Skin of body (tissue), 2 donors: ENCODE measurements around the gene SH3RF3. TPM values are rescaled to one million over a fixed set of nuclear protein-coding genes. Genes with fewer than 3 reads are reported as not detected.
A peak's percentile ranks its signal among the peaks of the same experiment; 100 is the strongest.

Source experiments
- DNase-seq: peaks from one replicate; lab custom pipeline; 2025; lab: John Stamatoyannopoulos, UW
- total RNA-seq: library from RNA; depleted of rRNA; stranded (reverse); fragments of >200 nt; gene quantifications from one replicate; pipeline ENCODE4 v1.2.3, GENCODE V29; 2014

The SH3RF3 gene
- total RNA-seq, 1 donor from 2014 or later: 3.8 TPM

GRCh38 chr2:109138449-109138848 is 9.4 kb downstream of the SH3RF3 start:
- no peak for DNase-seq

GRCh38 chr2:109139002-109139401 is 10.0 kb downstream of the SH3RF3 start:
- DNase-seq: no peak

DNA sequence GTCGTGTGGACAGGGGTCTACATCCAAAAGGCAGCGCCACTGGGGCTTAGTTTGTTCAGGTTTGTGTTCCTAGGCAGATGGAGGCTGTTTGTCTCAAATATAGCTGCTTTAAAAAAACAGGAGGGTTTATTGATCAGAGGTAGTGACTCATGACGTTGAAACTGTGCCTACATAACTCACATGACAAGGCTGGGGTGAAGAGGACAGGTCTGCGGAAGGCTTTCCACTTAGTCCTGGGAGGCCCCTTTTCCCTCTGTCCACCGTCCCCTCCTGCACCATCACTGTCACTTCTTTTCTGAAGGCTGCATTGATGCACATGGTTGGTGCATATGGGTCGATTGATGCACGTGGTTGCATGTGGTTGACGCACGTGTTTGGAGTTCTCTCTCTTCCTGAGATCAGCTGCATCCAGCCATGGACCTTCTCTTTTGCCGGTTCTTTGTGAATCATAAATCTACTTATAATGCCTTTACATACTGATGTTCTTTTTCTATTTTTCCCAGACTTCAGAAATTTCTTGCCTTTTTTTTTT is 10.9 kb downstream of the SH3RF3 start:
- no peak for DNase-seq

- DNase-seq: no peak
These were observed 12.1 kb downstream of the SH3RF3 start for GRCh38 chr2:109141006-109141600.

GRCh38 chr2:109141727-109142283 is 12.8 kb downstream of the SH3RF3 start:
- no peak for DNase-seq

DNA sequence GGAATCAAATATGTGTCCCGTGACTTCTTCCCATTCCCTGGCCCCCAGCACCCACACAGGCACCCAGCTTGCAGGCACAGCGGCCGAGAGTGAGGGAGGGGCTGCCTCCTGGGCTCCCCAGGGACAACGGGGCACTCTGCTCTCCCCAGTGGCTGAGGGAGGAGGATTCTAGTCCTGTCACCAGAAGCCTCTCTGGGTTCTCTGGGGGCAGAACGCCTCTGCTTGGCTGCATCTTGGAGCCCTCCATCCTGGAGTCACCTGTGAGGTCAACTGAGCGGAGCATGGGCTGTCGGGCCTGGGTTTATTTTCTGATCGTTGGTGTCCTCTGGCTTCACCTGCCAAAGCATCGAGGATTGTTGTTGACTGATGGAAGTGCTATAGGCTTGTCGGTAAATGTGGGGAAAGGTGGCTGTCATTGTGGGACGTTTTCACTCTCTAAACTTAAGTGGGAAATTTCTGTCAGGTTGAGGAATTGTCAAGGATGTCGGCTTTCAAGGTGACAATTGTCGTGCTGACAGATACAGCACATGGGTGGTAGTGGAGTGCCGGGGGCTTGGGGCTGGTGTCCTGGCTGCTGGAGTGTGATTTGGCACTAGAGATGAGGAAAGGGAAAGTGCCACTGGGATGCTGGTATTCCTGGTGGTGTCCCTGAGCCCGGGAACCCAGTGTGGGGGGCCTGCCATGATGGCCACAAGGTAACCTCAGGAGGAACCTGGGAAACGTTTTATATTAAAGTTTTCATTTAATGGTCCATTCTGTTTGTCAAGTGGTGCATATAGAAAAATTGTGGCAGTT is 13.6 kb downstream of the SH3RF3 start:
- DNase-seq: no peak

GRCh38 chr2:109143214-109144187 is 14.5 kb downstream of the SH3RF3 start:
- DNase-seq: no peak

DNA sequence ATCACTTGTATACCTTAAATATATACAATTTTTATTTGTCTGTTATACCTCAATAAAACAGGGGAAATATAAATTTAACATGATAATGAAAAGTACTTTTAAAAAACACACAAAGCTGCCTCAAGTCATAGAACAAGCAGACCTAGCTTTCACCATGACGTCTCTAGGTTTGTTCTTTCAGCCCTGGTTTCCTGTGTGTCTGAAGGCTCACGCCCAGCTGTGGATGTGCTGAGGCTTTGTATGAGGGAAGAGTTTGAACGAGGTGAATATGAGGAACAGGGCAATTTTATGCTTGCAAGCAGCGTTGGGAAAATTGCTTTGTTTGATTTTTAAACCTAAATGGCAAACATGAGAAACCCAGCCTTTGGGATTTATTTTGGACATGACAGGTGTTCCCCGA is 15.3 kb downstream of the SH3RF3 start:
- DNase-seq: no peak

DNA sequence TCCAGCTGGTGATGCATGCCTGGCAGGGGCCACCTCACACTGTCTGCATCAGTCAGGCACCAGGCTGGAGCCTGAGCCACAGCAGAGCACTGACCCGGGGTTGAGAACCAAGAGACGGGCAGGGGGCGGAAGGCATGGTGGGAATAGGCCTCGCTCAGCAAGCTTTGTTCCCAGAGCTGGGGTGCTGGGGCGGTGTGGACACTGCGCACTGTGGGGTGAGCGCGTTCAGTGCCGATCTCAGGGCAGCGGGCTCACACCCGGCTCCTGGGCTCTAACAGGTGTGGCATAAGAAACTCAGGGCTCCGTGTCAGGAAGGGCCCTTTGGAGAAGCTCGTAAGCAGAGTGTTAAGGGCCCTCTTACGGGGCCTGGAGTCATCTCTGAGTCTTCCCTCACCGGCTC is 15.7 kb downstream of the SH3RF3 start:
- no peak for DNase-seq

- no peak for DNase-seq
These were observed 16.3 kb downstream of the SH3RF3 start for GRCh38 chr2:109145286-109145685.

- no peak for DNase-seq
These were observed 18.4 kb downstream of the SH3RF3 start for GRCh38 chr2:109147405-109147804.

DNA sequence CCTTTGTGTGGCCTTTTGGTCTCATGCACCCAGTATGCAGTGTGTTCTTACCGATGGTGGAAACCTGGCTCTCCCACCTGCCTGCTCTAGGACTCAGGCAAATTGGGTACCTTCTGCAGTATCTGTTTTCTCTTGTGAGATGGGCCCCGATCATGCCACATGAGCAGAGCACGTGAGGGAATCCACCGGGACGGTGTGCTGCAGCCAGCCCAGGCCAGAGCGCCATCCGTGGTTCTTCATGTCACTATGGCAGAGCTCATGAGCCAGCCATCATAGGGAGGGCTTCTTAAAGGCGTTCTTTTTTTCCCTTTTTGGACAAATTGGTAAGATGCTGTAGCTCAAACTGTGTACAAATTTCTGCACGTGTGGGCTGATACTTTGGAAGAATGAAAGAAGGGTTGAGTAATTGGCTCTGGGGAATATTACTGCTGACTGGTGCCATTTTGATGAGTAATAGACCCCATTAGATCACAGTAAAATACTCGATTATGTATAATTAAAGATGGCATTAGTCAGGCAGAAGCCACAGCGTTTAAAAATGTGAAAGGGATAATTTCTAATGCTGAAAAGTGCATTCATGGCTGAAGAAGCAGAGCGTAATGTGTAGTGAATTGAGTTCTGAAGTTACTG is 19.2 kb downstream of the SH3RF3 start:
- peak; percentile 35 for DNase-seq

DNA sequence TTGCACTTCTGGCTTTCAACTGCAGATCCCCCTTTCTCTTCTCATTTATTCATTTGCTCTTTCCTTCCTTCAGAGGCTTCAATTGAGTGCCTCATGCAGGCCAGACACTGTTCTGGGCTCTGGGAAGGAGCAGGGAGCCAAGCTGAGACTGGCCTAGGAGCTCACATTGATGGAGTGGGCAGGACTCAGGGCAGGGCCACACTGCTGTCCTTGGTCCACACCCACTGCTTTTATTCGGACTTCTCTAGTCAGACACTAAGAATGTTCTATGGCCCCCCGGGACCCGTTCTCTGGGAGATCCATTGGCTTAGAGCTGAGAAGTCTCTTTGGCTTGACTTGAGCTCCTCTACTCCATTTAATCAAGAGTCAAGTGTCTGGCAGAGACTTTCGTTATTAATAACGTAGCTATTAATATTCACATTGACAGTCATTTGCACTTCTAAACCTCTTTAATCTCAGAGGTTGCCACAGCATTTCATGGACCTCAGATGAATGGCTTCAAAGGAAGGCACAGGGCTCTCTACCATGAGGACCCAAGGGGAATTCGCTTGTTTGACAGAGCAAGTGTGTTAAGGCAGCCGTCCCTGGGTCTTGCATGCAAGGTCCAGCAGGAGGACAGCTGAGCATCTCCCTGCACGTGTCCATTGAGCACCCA is 20.1 kb downstream of the SH3RF3 start:
- DNase-seq: no peak

GRCh38 chr2:109150559-109150958 is 21.6 kb downstream of the SH3RF3 start:
- no peak for DNase-seq

- DNase-seq: no peak
These were observed 22.5 kb downstream of the SH3RF3 start for GRCh38 chr2:109151519-109151918.

GRCh38 chr2:109153005-109153784 is 24.2 kb downstream of the SH3RF3 start:
- DNase-seq: no peak

DNA sequence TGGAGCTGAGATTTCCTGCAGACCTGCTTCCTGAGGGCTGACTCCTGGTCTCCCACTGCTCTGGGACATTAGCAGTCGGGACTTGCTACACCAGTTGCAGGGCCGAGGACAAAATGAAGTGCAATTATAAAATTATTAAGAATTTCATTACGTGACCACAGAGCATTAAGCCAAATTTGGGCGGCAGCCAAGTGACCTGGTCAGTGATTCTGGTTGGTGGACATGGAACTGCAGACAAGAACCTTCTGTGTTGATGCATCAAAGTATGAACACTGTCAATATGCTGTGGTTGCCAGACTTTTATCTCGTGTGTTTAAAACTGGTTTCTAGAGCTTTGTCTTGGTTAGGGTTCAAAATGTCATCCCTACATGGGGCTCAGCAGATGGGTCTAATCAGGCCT is 24.8 kb downstream of the SH3RF3 start:
- no peak for DNase-seq

- DNase-seq: no peak
These were observed 25.2 kb downstream of the SH3RF3 start for GRCh38 chr2:109154226-109154625.
